Measurements from ENCODE around the gene TUBD1. TPM values are rescaled to one million over a fixed set of nuclear protein-coding genes. Genes with fewer than 3 reads are reported as not detected.

Gene TUBD1
- total and polyA plus RNA-seq, 2 of the 13 experiments (the other 11 are each of a cell fraction or from before 2014, with no cell fraction given): 18.2 to 25.9 TPM

DNA sequence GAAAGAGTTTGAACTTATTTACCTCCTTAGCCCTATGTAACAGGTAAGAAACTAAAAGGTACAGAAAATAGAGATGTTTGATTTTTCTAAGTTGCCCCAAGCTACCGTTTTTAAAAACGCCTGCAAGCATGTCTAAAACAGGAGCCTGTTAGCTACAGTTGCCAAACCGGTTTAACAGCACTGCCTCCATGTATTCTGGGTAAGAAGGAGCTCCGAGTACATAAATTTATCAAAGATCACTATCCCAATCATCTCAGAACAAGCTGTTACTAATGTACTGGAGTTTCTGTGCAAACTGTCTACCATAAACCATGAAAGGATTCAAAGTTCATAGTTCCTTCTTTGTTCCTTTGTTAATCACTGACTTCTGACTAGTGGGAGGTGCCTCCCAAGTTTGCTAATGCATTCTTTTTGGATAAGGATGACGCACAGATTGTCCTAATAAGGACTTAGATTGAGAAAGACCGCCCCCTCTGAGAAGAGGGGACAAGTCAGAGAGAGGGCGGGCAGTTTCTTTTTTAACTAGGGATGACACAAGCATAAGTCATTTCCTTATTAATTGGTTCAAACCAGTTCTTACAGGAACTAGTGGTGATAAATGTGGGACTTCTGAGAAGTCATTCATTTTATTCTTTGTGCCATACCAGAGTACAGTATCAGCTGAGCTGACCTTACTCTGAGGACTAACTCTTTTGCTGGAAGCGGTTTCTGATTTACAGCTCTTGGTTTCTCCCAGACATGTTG is 55.3 kb downstream of the TUBD1 start (continued):
- TF ChIP-seq, protein P1, sequence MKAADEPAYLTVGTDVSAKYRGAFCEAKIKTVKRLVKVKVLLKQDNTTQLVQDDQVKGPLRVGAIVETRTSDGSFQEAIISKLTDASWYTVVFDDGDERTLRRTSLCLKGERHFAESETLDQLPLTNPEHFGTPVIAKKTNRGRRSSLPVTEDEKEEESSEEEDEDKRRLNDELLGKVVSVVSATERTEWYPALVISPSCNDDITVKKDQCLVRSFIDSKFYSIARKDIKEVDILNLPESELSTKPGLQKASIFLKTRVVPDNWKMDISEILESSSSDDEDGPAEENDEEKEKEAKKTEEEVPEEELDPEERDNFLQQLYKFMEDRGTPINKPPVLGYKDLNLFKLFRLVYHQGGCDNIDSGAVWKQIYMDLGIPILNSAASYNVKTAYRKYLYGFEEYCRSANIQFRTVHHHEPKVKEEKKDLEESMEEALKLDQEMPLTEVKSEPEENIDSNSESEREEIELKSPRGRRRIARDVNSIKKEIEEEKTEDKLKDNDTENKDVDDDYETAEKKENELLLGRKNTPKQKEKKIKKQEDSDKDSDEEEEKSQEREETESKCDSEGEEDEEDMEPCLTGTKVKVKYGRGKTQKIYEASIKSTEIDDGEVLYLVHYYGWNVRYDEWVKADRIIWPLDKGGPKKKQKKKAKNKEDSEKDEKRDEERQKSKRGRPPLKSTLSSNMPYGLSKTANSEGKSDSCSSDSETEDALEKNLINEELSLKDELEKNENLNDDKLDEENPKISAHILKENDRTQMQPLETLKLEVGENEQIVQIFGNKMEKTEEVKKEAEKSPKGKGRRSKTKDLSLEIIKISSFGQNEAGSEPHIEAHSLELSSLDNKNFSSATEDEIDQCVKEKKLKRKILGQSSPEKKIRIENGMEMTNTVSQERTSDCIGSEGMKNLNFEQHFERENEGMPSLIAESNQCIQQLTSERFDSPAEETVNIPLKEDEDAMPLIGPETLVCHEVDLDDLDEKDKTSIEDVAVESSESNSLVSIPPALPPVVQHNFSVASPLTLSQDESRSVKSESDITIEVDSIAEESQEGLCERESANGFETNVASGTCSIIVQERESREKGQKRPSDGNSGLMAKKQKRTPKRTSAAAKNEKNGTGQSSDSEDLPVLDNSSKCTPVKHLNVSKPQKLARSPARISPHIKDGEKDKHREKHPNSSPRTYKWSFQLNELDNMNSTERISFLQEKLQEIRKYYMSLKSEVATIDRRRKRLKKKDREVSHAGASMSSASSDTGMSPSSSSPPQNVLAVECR (CRISPR knock-in tag; IDR thresholded peaks at IDR 0.05; ENCODE audit: borderline replicate concordance): peak; percentile 63; the same call in 1 of the 2 replicates
- no peak for TF ChIP-seq GABPA (IDR thresholded peaks at IDR 0.05; ENCODE audit: low read depth, low read length)
- TF ChIP-seq GABPA (CRISPR knock-in tag; IDR thresholded peaks at IDR 0.05; ENCODE audit: low read depth): peak; percentile 76
- no peak for TF ChIP-seq ZNF30 (CRISPR knock-in tag; IDR thresholded peaks at IDR 0.05)
- peak; percentile 81 for TF ChIP-seq ZKSCAN8 (CRISPR knock-in tag; IDR thresholded peaks at IDR 0.05; ENCODE audit: borderline replicate concordance)
- no peak for TF ChIP-seq NFE2L1 (CRISPR knock-in tag; IDR thresholded peaks at IDR 0.05; ENCODE audit: borderline replicate concordance)
- TF ChIP-seq, protein P2, sequence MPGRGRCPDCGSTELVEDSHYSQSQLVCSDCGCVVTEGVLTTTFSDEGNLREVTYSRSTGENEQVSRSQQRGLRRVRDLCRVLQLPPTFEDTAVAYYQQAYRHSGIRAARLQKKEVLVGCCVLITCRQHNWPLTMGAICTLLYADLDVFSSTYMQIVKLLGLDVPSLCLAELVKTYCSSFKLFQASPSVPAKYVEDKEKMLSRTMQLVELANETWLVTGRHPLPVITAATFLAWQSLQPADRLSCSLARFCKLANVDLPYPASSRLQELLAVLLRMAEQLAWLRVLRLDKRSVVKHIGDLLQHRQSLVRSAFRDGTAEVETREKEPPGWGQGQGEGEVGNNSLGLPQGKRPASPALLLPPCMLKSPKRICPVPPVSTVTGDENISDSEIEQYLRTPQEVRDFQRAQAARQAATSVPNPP (CRISPR knock-in tag; IDR thresholded peaks at IDR 0.05): no peak
- TF ChIP-seq, protein P3, sequence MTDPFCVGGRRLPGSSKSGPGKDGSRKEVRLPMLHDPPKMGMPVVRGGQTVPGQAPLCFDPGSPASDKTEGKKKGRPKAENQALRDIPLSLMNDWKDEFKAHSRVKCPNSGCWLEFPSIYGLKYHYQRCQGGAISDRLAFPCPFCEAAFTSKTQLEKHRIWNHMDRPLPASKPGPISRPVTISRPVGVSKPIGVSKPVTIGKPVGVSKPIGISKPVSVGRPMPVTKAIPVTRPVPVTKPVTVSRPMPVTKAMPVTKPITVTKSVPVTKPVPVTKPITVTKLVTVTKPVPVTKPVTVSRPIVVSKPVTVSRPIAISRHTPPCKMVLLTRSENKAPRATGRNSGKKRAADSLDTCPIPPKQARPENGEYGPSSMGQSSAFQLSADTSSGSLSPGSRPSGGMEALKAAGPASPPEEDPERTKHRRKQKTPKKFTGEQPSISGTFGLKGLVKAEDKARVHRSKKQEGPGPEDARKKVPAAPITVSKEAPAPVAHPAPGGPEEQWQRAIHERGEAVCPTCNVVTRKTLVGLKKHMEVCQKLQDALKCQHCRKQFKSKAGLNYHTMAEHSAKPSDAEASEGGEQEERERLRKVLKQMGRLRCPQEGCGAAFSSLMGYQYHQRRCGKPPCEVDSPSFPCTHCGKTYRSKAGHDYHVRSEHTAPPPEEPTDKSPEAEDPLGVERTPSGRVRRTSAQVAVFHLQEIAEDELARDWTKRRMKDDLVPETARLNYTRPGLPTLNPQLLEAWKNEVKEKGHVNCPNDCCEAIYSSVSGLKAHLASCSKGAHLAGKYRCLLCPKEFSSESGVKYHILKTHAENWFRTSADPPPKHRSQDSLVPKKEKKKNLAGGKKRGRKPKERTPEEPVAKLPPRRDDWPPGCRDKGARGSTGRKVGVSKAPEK (CRISPR knock-in tag; IDR thresholded peaks at IDR 0.05; ENCODE audit: borderline replicate concordance): no peak
- no peak for TF ChIP-seq PHF20 (CRISPR knock-in tag; IDR thresholded peaks at IDR 0.05)
- TF ChIP-seq GATAD2A (CRISPR knock-in tag; IDR thresholded peaks at IDR 0.05): peak; percentile 95
- TF ChIP-seq ZNF496 (CRISPR knock-in tag; IDR thresholded peaks at IDR 0.05; ENCODE audit: insufficient replicate concordance): no peak
- no peak for TF ChIP-seq ZNF354B (CRISPR knock-in tag; IDR thresholded peaks at IDR 0.05)
- TF ChIP-seq, protein P4, sequence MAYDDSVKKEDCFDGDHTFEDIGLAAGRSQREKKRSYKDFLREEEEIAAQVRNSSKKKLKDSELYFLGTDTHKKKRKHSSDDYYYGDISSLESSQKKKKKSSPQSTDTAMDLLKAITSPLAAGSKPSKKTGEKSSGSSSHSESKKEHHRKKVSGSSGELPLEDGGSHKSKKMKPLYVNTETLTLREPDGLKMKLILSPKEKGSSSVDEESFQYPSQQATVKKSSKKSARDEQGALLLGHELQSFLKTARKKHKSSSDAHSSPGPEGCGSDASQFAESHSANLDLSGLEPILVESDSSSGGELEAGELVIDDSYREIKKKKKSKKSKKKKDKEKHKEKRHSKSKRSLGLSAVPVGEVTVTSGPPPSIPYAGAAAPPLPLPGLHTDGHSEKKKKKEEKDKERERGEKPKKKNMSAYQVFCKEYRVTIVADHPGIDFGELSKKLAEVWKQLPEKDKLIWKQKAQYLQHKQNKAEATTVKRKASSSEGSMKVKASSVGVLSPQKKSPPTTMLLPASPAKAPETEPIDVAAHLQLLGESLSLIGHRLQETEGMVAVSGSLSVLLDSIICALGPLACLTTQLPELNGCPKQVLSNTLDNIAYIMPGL (CRISPR knock-in tag; IDR thresholded peaks at IDR 0.05; ENCODE audit: borderline replicate concordance in 1 of 2, low read depth in 1 of 2): peak in 1 of 2 experiments; percentile 64; a peak in 2 of 4 replicates
- peak; percentile 82 for TF ChIP-seq ATF7 (IDR thresholded peaks at IDR 0.05)
- peak; percentile 64; the same call in 1 of the 2 replicates for TF ChIP-seq ATF7 (CRISPR knock-in tag; IDR thresholded peaks at IDR 0.05)
